ENCODE measurements around the gene PEX16.

Gene PEX16

DNA sequence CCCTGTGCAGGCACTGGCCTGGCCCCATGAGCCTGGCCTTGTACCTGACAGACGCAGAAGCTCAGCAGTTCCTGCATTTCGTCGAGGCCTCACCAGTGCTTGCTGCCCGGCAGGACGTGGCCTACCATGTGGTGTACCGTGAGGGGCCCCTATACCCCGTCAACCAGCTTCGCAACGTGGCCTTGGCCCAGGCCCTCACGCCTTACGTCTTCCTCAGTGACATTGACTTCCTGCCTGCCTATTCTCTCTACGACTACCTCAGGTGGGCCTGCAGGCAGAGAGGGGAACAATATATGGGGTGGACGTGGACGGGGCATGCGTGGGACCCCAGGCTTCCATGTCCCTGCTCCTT, 9.6 kb upstream of the PEX16 start:
- peaks cover 57% of the 10 kb centered on the region for H3K36me3 ChIP-seq (ENCODE audit: control insufficient read depth, low read length)
- H3K27ac ChIP-seq (ENCODE audit: low read depth, low read length), result peak overlapping the region; percentile 13; the same call in 1 of the 2 replicates
- no peaks in the 10 kb centered on the region for H3K9me3 ChIP-seq (ENCODE audit: control insufficient read depth, insufficient read depth, low read length)
- peaks cover 26% of the 10 kb centered on the region for H3F3A ChIP-seq (ENCODE audit: control insufficient read depth, insufficient read depth)
- H3K9me2 ChIP-seq (replicated peaks; ENCODE audit: control insufficient read depth, low read length), result no peaks in the 10 kb centered on the region
- no peak overlapping the region for H3K4me3 ChIP-seq (ENCODE audit: low read length)
- peaks cover 6% of the 10 kb centered on the region for H3K27me3 ChIP-seq (ENCODE audit: control insufficient read depth, low read length)
- peaks cover 67% of the 10 kb centered on the region for H3K79me2 ChIP-seq (ENCODE audit: control insufficient read depth, low read length)
- H3K4me2 ChIP-seq (ENCODE audit: low read length), result peak overlapping the region; percentile 16; the same call in 1 of the 2 replicates
- TF ChIP-seq, protein P1, sequence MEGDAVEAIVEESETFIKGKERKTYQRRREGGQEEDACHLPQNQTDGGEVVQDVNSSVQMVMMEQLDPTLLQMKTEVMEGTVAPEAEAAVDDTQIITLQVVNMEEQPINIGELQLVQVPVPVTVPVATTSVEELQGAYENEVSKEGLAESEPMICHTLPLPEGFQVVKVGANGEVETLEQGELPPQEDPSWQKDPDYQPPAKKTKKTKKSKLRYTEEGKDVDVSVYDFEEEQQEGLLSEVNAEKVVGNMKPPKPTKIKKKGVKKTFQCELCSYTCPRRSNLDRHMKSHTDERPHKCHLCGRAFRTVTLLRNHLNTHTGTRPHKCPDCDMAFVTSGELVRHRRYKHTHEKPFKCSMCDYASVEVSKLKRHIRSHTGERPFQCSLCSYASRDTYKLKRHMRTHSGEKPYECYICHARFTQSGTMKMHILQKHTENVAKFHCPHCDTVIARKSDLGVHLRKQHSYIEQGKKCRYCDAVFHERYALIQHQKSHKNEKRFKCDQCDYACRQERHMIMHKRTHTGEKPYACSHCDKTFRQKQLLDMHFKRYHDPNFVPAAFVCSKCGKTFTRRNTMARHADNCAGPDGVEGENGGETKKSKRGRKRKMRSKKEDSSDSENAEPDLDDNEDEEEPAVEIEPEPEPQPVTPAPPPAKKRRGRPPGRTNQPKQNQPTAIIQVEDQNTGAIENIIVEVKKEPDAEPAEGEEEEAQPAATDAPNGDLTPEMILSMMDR (IDR thresholded peaks at IDR 0.05; ENCODE audit: low read depth, low read length, poor library complexity, severe bottlenecking), result no peak
- no peak for TF ChIP-seq EZH2phosphoT487 (IDR thresholded peaks at IDR 0.05; ENCODE audit: borderline replicate concordance, low read length)
- peaks cover 86% of the 10 kb centered on the region for H3K4me1 ChIP-seq (ENCODE audit: control insufficient read depth, low read length)
- no peaks in the 10 kb centered on the region for H4K20me1 ChIP-seq (ENCODE audit: control insufficient read depth, insufficient read depth, low read depth, low read length)

GRCh38 chr11:45926536-45927331, 9.1 kb upstream of the PEX16 start:
- H3K9me3 ChIP-seq (ENCODE audit: control insufficient read depth, insufficient read depth, low read length), result no peaks in the 10 kb centered on the region
- peaks cover 86% of the 10 kb centered on the region for H3K4me1 ChIP-seq (ENCODE audit: control insufficient read depth, low read length)
- peaks cover 6% of the 10 kb centered on the region for H3K27me3 ChIP-seq (ENCODE audit: control insufficient read depth, low read length)
- peaks cover 24% of the 10 kb centered on the region for H3F3A ChIP-seq (ENCODE audit: control insufficient read depth, insufficient read depth)
- peaks cover 62% of the 10 kb centered on the region for H3K79me2 ChIP-seq (ENCODE audit: control insufficient read depth, low read length)
- H3K27ac ChIP-seq (ENCODE audit: low read depth, low read length), result peak overlapping the region; percentile 13; the same call in 1 of the 2 replicates
- H3K9me2 ChIP-seq (replicated peaks; ENCODE audit: control insufficient read depth, low read length), result no peaks in the 10 kb centered on the region
- peaks cover 52% of the 10 kb centered on the region for H3K36me3 ChIP-seq (ENCODE audit: control insufficient read depth, low read length)
- no peak overlapping the region for H3K4me3 ChIP-seq (ENCODE audit: low read length)
- TF ChIP-seq, protein P1 (IDR thresholded peaks at IDR 0.05; ENCODE audit: low read depth, low read length, poor library complexity, severe bottlenecking), result no peak
- TF ChIP-seq EZH2phosphoT487 (IDR thresholded peaks at IDR 0.05; ENCODE audit: borderline replicate concordance, low read length), result no peak
- no peaks in the 10 kb centered on the region for H4K20me1 ChIP-seq (ENCODE audit: control insufficient read depth, insufficient read depth, low read depth, low read length)
- H3K4me2 ChIP-seq (ENCODE audit: low read length), result peak overlapping the region; percentile 16; the same call in 1 of the 2 replicates

DNA sequence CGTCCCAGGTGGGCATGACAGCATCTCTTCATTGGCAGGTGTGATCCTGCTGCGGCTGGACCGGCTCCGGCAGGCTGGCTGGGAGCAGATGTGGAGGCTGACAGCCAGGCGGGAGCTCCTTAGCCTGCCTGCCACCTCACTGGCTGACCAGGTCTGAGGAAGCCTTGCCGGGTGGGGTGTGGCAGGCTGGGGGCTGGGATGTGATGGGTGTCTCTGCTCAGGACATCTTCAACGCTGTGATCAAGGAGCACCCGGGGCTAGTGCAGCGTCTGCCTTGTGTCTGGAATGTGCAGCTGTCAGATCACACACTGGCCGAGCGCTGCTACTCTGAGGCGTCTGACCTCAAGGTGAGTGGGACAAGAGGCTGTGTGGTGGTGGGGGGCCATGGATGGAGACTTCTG, 8.3 kb upstream of the PEX16 start:
- TF ChIP-seq, protein P1 (IDR thresholded peaks at IDR 0.05; ENCODE audit: low read depth, low read length, poor library complexity, severe bottlenecking), result no peak
- no peak for TF ChIP-seq EZH2phosphoT487 (IDR thresholded peaks at IDR 0.05; ENCODE audit: borderline replicate concordance, low read length)
- Histone ChIP-seq H3K4me3 (ENCODE audit: low read length) (no peak overlapping the region), H3F3A (ENCODE audit: control insufficient read depth, insufficient read depth) (peaks cover 23% of the 10 kb centered on the region), H3K4me2 (ENCODE audit: low read length) (no peak overlapping the region), H4K20me1 (ENCODE audit: control insufficient read depth, insufficient read depth, low read depth, low read length) (0 out of 2 replicates have a peak, but pooled peaks cover 3% of the 10 kb centered on the region), H3K27ac (ENCODE audit: low read depth, low read length) (no peak overlapping the region), H3K79me2 (ENCODE audit: control insufficient read depth, low read length) (peaks cover 54% of the 10 kb centered on the region), H3K9me2 (replicated peaks; ENCODE audit: control insufficient read depth, low read length) (no peaks in the 10 kb centered on the region), H3K36me3 (ENCODE audit: control insufficient read depth, low read length) (peaks cover 44% of the 10 kb centered on the region), H3K9me3 (ENCODE audit: control insufficient read depth, insufficient read depth, low read length) (no peaks in the 10 kb centered on the region), H3K4me1 (ENCODE audit: control insufficient read depth, low read length) (peaks cover 86% of the 10 kb centered on the region), H3K27me3 (ENCODE audit: control insufficient read depth, low read length) (peaks cover 6% of the 10 kb centered on the region)
